ENCODE measurements around the gene RNF223. TPM values are rescaled to one million over a fixed set of nuclear protein-coding genes. Genes with fewer than 3 reads are reported as not detected.

The RNF223 gene
- total RNA-seq, 4 donors from 2014 or later = 1.3 TPM; not detected in 3

- DNase-seq = no peak
- peaks cover 0 to 24% (median 7%) of the 10 kb centered on the region in 4 donors for H3K4me1 ChIP-seq
- H3K27ac ChIP-seq = no peak overlapping the region
- TF ChIP-seq POLR2A (IDR thresholded peaks at IDR 0.05) (no peak), CTCF (IDR thresholded peaks at IDR 0.05) (no peak)
- H3K4me3 ChIP-seq = no peak overlapping the region
- no peaks in the 10 kb centered on the region for H3K36me3 ChIP-seq
- no peaks in the 10 kb centered on the region for H3K9me3 ChIP-seq
- no peaks in the 10 kb centered on the region for H3K27me3 ChIP-seq
These were observed 52.2 kb downstream of the RNF223 start for GRCh38 chr1:1021920-1022259.

- Histone ChIP-seq H3K4me1 (peaks cover 0 to 24% (median 7%) of the 10 kb centered on the region in 4 donors), H3K27me3 (no peaks in the 10 kb centered on the region), H3K9me3 (no peaks in the 10 kb centered on the region), H3K27ac (no peak overlapping the region), H3K4me3 (peak overlapping the region in 3 of 4 donors; percentile 76 to 90 (median 83)), H3K36me3 (no peaks in the 10 kb centered on the region)
- TF ChIP-seq CTCF (IDR thresholded peaks at IDR 0.05) (no peak), POLR2A (IDR thresholded peaks at IDR 0.05) (no peak)
- no peak for DNase-seq
These were observed 52.8 kb downstream of the RNF223 start for GRCh38 chr1:1021010-1021919.

Other genes with a start within 250 kb of the RNF223 start
- 1 to 10 TPM; 1.1 to 5.0 (median 2.2) TPM for gene SAMD11, start 150.4 kb downstream of the RNF223 start, total RNA-seq
- 10 to 100 TPM; 18.2 to 58.6 (median 39.9) TPM for gene NOC2L, start 115.0 kb downstream of the RNF223 start, total RNA-seq
- 10 to 100 TPM; 14.9 to 17.0 (median 15.8) TPM for gene KLHL17, start 113.7 kb downstream of the RNF223 start, total RNA-seq
- gene PLEKHN1, start 107.8 kb downstream of the RNF223 start, total RNA-seq = under 1 TPM in 3 of 4 donors, not detected in 1; 0.40 to 0.83 (median 0.47) TPM
- gene PERM1, start 92.2 kb downstream of the RNF223 start, total RNA-seq = under 1 TPM in 1 of 4 donors, not detected in 3; 0.35 TPM
- 10 to 100 TPM in 2 of 4 donors, 1 to 10 TPM in 2; 3.9 to 12.4 (median 7.7) TPM for gene HES4, start 74.2 kb downstream of the RNF223 start, total RNA-seq
- gene ISG15, start 60.8 kb downstream of the RNF223 start, total RNA-seq = 10 to 100 TPM; 17.0 to 91.6 (median 40.1) TPM
- gene AGRN, start 54.2 kb downstream of the RNF223 start, total RNA-seq = 100 to 1,000 TPM in 1 of 4 donors, 10 to 100 TPM in 3; 33.0 to 103 (median 41.4) TPM
- gene C1orf159, start 41.8 kb upstream of the RNF223 start, total RNA-seq = 10 to 100 TPM; 14.0 to 32.0 (median 22.7) TPM
- 1 to 10 TPM in 3 of 4 donors, not detected in 1; 1.6 to 3.6 (median 1.8) TPM for gene TTLL10, start 99.6 kb upstream of the RNF223 start, total RNA-seq
- 10 to 100 TPM in 1 of 4 donors, 1 to 10 TPM in 1, under 1 TPM in 1, not detected in 1; 0.70 to 38.0 (median 3.2) TPM for gene TNFRSF18, start 132.3 kb upstream of the RNF223 start, total RNA-seq
- 1 to 10 TPM in 3 of 4 donors, not detected in 1; 1.6 to 9.1 (median 2.8) TPM for gene TNFRSF4, start 139.8 kb upstream of the RNF223 start, total RNA-seq
- gene SDF4, start 157.7 kb upstream of the RNF223 start, total RNA-seq = 100 to 1,000 TPM in 3 of 4 donors, 10 to 100 TPM in 1; 88.3 to 280 (median 177) TPM
- gene B3GALT6, start 157.9 kb upstream of the RNF223 start, total RNA-seq = 10 to 100 TPM in 2 of 4 donors, 1 to 10 TPM in 2; 9.1 to 13.4 (median 10.6) TPM
- gene C1QTNF12, start 172.4 kb upstream of the RNF223 start, total RNA-seq = 10 to 100 TPM in 3 of 4 donors, not detected in 1; 23.3 to 58.0 (median 44.2) TPM
- 10 to 100 TPM; 25.6 to 64.2 (median 55.3) TPM for gene UBE2J2, start 199.5 kb upstream of the RNF223 start, total RNA-seq
- 10 to 100 TPM in 3 of 4 donors, not detected in 1; 10.9 to 21.6 (median 16.9) TPM for gene SCNN1D, start 206.1 kb upstream of the RNF223 start, total RNA-seq
- 100 to 1,000 TPM in 2 of 4 donors, 10 to 100 TPM in 2; 78.1 to 156 (median 110) TPM for gene ACAP3, start 233.6 kb upstream of the RNF223 start, total RNA-seq
- gene PUSL1, start 234.3 kb upstream of the RNF223 start, total RNA-seq = 10 to 100 TPM; 12.4 to 38.9 (median 24.4) TPM